Bronchus fibroblast of lung (primary cell): ENCODE data around the gene LANCL1. TPM values are rescaled to one million over a fixed set of nuclear protein-coding genes. Genes with fewer than 3 reads are reported as not detected.

ENCODE experiments used
- total RNA-seq: library from RNA; depleted of rRNA; stranded (reverse); fragments of >200 nt; gene quantifications from 2 replicates; pipeline ENCODE4 v1.2.3, GENCODE V29; 2015

The LANCL1 gene, protein sequence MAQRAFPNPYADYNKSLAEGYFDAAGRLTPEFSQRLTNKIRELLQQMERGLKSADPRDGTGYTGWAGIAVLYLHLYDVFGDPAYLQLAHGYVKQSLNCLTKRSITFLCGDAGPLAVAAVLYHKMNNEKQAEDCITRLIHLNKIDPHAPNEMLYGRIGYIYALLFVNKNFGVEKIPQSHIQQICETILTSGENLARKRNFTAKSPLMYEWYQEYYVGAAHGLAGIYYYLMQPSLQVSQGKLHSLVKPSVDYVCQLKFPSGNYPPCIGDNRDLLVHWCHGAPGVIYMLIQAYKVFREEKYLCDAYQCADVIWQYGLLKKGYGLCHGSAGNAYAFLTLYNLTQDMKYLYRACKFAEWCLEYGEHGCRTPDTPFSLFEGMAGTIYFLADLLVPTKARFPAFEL
- 34.5 and 43.0 TPM in 2 replicates for total RNA-seq

DNA sequence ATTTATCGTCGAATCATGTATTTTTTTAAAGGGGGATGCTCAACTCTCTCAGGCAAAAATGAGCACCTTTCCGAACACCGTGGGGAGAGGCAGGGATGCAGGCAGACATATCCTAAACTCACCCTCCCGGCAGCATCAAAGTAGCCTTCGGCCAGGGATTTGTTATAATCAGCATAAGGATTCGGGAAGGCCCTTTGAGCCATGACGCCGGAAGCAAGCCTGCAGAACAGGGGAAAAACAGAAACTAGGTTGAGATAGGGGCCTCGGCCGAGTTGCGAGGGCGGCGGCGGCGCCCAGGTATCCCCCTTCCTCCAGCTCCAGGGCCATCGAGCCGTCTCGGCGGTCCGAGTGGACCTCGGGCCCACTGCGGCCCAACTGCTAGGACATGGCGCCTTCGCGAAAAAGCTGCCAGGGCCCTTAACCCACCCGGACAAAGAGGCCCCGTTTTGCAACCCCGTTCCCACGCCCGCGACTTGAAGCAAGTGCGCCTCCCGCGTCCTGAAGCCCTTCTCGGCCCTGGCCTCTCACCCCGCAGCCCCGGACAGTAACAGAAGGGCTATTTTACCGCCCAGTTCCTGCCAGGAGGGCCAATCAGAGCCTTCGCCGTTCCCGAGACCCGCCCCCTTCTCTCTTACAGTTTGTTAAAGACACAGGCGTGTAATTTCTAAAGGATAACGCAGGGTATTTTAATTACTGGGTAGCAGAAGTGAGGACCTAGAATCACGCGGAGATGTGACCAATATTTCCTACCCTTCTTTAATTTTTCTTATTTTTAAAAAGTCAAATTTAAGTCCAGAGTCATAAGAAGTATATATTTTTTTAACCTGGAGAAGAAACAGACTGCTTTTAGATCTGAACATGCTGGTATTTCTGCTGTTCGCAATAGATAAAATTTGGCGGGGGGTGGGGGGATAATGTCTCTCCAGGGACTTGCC lies at the start of gene LANCL1:
TSS of gene LANCL1 (minus strand) at position 566 of the 935 bp plus-strand sequence. CDS start at position 203, 363 bp downstream.

Other genes with a start within 250 kb of the LANCL1 start
- not detected in 2 replicates for gene MYL1, start 161.6 kb downstream of the LANCL1 start, total RNA-seq
- 11.0 and 18.5 TPM in 2 replicates for gene CPS1, start 79.8 kb upstream of the LANCL1 start, total RNA-seq